Hippocampal formation (tissue), 2 donors: ENCODE results near the gene PACS2.

Experiments
- DNase-seq, 2 donors: peaks; one replicate each; lab custom pipeline; 2025; lab: John Stamatoyannopoulos, UW

PACS2 gene

DNA sequence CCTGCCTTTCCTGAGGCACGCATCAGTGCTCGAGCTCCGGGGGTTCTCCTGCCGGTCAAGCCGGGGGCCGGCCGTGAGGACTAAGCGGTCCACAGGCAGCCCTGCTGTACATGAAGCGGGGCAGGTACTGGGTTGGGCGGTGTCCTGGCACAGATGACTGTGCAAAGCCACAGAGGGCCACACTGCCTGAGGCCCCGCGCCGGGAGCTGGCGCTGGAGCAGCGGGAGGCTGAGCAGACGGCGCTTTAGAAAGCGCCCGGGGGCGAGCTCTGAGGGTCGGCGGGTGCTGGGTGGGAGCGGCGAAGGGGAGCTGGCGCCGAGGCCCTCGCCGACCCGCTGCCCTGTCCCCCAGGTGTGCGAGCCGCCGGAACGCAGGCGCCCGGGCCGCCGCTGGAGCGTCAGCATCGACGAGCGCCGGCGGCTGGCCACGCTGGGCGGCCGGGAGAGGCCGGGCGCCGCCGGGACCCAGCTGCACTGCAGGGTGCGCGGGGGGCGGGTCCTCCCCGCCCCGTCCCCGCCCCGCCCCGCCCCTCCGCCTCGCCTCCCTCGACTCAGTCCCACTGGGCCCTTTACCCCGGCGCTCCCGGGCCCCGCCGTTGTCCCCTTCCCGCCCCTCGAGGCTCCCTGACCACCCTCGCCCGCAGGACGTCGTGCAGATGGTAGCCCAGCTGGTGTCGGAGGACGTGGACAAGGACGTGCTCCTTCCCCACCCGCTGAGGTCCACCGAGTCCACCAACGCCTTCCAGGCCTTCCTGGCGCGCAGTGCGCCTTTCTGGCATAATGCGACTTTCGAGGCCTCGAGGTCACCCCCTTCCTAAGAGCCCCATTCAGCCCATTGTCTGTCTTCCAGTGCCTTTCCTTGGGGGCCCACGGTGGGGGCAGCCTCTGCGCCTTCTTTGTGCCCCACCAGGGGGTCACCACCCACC is 96.7 kb downstream of the PACS2 start:
- no peak for DNase-seq

DNA sequence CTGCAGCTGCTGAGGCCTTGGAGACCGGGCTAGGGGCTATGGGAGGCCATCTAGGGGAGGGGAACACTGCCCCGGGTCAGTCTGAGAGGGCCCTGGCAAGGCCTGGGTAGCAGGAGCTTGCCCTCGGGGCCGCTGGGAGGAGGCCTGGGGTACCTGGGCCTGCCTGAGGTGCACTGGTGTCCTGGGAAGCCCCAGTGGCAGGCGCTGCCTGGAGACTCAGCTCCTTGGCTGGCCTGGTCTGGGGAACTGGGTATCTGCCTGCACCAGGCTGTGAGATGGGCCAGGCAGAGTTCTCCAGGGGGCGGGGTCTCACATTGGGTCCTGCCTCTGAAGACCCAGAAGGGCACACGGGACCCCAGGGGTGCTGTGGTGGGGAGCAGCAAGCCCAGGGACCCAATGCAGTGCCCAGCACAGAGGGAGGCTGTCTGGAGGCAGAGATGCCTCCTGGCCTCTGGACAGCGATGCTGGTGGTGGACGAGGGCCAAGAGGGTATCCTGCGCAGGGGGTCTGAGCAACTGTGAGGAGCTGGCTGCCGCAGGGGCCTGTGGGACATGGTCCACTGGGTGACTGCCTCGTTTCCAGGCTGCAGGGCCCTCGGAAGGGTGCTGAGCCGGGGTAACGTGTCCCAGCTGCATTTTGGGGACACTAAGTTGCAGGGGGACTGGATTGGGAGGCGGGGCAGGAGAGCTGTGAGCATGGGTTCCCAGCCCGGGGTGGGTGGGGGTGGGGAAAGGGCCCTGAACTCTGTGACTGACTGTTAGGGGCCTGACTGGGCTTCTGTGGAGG is 97.6 kb downstream of the PACS2 start:
- DNase-seq = no peak

DNA sequence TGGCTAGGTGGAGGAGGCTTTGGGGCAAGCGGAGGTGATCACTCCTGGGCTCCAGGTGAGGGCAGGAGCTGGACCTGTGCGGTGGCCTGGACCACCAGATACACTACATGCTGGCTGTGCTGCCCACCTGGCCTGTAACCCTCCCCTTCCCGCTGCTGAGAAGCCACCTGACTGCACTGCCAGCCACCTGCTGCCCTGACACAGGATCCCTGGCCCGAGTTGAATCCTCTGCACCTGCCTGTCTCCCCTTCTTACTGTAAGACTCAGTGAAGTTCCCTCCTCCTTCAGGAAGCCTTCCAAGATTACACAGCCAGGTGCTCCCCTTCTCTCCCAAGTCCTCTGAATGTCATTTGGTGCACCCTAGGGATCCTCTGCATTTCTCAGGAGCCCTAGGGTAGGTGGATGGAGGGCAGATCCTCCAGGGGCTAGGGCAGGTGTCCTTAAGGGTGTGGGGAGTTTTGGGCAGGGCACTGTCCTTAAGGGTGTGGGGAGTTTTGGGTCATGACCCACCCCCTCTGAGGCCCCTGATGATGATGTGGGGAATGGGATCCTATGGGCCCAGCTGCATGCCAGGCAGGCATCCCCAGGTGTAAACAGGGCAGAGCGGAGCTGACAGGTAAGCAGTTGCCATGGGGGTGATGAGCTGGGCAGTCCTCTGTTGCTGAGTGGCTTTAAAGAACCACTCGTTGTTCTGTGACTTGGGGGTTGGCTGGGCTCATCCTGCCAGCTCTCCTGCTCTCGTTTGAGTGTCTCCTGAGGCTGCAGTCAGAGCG is 98.4 kb downstream of the PACS2 start:
- no peak for DNase-seq

DNA sequence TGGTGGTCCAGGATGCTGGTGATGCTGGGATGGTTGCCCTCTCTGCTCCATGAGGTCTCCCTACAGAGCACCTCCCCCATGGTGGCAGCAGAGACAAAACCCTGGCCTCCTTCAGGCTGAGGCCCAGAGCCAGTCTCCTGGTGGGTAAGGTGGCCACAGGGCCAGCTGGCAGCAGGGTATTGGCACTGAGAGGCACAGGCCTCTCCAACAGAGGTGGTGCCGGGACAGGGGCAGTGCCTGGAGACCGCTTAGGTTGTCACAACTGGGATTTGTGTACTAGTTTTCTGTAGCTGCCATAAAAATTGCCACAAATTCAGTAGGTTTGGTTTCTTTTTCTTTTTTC is 99.0 kb downstream of the PACS2 start:
- DNase-seq = peak in 1 of 2 donors; percentile 26

DNA sequence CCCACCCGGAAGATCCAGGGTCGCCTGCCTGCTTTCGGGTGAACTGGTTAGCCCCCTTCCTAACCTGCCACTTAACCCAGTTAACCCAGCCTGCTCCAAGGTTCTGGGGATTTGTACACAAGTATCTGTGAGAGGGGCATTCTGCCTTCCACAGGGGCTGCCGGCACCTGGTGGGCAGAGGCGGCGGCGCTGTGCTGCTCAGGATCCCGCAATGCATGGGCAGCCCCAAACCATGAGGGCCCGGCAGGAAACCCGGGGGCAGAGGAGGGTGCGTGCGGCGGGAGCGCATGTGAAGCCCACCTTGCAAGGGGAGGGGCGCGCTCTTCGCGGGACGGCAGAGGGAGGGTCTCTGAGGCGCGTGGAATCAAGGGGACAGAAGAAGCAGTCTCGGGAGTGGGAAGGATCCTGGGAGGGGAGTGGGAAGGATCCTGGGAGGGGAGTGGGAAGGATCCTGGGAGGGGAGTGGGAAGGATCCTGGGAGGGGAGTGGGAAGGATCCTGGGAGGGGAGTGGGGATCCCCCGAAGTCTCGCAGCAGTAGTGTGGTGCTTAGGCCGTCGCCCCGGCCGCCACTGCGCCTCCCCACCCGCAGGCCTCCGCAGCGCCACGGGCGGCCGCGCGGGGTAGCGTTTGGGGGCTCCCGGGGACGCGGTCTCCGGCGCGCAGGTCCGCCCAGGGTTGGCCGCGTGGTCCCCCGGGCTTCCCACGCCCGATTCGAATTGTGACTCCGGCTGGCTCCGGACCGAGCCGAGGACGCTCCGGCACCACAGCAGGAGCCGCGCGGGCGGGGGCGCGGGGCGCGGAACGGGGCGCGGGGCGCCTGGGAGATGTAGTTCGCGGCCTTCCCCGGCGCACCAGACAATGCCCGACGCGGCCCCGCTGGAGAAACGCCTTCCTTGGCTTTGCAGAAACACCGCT is 100.2 kb downstream of the PACS2 start:
- DNase-seq = peak; percentile 51 to 69

DNA sequence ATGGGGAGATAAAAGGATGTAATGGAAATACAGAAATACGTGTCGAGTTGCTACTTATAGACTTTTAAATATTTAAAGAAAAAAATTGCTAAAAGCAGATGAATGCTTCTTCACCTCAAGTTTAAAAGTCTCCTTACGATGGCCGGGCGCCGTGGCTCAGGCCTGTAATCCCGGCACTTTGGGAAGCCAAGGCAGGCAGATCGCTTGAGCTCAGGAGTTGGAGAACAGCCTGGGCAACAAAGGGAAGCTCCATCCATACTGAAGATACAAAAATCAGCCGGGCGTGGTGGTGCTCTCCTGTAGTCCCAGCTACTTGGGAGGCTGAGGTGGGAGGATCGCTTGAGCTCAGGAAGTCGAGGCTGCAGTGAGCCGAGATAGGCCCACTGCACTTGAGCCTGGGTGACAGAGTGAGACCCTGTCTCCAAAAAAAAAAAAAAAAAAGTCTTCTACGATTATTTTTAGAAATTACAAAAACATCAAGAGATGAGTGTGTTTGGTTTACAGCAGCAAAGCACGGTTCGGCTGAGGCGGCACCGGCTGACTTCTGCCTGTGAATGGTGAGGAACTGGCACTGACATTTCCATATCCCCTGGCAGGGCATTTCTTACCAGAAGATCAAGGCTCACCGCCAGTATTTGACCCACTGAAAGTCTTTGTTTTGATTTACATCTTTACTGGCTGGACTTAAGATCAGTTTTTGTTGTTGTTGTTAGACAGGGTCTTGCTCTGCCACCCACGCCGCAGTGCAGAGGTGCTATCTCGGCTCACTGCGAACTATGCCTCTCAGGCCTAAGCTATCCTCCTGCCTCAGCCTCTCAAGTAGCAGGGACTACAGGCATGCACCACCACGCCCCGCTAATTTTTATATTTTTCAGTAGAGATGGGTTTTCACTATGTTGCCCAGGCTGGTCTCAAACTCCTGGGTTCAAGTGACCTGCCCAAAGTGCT is 101.2 kb downstream of the PACS2 start:
- DNase-seq = no peak

DNA sequence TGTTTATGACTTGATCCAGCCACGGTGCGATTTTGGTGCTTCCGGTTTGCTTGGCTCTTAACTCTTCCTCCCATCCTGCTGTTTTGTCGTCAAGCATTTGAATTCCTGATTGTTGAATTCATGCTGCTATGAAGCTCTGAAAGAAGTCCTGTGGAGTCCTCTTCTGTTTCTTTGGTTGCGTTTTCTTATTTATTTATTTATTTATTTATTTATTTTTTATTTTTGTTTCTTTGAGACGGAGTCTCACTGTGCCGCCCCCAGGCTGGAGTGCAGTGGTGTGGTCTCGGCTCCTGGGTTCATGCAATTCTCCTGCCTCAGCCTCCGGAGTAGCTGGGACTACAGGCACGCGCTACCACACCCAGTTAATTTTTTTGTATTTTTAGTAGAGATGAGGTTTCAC is 102.1 kb downstream of the PACS2 start:
- no peak for DNase-seq

DNA sequence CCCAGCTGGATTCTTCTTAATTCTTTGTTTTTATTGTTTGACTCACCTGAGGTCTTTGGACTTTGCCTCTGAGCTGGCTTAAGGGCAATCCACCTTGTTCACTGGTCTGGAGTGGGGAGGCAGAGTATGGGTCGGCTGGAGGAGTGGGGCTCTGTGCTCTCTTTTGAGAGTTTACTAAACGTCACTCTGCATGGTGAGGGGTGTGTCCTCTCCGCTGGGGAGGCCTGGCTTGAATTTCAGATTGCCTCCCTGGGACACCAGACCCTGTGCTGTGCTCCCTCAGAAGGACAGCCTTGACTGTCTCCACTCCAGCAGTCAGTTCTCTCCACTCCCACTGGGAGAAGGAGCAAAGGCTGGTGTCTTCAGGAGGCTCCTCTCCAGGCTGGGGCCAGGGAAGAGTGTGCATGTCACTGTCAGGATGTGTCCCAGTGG is 103.2 kb downstream of the PACS2 start:
- no peak for DNase-seq

DNA sequence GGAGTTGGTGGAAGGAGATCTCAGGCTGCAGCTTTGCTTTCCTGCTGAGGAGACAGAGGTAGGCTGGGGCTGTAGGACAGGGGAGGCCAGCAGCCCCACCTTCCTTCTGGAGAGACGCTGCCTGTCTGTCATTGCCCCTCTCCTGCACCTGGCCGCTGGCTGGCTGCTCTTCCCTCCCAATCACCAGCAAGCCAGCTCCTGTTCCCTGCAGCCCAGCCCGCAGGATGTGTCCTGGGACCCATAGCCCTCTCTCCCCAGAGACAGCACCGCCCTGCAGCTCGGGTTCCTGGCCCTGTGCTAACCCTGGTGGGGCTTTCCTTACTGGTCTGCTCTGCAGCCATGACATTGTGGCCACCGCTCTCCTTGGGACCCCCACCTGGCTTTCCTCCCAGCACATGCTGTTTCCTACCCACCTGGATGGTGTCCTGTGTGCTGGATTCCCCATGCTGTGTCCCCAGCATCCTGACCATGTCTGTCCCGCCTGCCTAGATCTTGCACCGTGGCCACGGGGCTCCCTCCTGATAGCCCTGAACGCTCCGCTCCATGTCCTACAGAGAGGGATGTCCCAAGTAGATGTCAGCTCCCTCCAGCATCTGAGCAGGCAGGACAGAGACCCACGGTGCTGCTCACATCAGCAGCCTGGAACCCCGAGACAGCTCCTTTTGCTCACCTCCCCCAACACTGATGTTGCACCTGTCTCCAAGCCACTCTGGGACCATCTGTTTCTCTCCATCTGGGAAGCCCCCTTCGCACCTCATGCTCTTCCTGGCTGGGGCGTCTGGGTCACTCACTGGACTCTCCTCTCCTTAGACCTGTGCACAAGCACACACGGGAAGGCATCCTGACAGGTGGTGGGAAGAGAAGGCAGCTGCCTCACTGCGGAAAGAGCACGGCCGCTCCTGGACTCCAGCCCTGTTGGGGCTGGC is 104.0 kb downstream of the PACS2 start:
- DNase-seq = no peak

DNA sequence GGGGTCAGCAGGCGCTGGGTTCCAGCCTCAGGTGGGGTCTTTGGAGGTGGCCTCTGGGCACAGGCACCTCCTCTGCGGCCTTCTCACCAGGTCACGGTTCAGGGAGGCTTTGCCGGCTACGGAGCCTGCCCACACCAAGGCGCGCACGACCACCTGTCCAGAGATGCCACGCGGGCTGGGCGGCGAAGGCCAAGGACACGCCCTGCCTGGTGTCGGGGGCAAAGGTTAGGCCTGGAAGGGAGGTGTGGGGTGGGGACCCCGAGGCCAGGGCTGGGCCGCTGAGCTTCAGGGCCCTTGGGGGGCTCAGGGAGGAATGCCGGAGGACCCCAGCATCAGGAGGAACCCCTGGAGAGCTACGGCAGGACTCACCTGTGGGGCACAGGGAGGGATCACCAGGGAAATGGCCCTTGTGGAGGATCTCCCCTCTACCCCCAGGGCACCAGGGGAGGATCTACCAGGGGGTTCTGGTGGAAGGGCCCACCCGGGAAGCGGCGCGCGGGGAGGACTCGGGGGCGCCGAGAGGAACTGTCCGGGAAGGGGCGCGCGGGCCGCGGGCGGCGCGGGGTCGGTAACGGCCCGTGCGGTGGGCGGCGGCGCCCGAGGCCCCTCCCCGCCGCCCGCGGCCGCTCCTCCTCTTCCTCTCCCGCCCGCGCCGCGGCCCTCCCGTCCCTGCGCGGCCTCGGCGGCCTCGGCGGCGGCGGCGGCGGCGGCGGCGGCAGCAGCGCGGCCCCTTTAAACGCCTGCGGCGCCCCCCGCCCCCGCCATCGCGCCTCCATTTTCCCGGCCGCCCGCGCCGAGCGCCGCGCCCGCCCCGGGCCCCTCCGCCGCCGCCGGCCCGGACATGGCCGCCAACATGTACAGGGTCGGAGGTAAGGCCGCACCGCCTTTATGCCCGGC is 104.9 kb downstream of the PACS2 start, which contains the start of gene MTA1:
Gene MTA1, plus strand, starts transcription at position 633 of the 897 bp plus-strand sequence. Its CDS starts 209 bp downstream, at position 842.
- peak in 1 of 2 donors; percentile 7 for DNase-seq

DNA sequence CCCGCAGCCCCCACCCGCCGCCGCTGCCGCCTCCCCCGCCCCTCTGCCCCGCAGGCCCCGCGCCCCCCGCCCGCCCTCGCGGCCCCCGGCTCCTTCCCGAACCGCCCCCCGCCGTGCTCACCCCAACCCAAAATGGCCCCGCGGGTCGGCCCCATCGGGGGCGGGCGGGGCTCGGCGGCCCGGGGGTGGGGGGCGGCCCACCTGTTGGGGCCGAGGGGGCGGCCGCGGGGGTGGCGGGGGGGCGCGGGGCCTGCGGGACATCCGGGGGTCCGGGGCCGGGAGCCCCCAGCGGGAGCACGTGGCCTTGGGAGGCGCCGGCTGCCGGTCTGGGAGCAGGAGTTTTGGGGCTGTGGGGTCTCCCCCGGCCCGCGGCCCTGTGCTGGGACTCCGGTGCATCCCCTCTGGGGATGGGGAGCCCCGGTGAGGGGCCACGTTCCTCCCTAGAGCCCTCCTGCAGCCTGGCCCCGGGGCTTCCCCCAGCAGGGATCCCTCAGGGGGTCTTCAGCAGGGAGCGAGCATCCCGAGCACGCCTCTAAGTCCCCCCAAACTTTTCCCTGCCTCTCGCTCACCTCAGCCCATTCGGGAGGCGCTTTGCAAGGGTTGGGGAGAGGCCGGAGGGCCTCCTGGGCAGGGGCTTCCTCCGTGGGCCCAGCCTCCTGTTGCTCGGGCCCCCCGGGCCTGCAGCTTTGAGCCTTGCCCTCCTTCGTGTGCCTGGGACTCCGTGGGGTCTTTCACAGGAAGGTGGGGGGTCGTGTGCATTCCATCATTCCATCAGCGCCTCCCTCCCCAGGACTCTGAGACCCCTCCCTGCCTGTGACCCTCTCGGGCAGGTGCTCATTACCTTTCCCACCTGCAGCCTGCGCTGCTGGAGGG is 105.8 kb downstream of the PACS2 start:
- DNase-seq = no peak

DNA sequence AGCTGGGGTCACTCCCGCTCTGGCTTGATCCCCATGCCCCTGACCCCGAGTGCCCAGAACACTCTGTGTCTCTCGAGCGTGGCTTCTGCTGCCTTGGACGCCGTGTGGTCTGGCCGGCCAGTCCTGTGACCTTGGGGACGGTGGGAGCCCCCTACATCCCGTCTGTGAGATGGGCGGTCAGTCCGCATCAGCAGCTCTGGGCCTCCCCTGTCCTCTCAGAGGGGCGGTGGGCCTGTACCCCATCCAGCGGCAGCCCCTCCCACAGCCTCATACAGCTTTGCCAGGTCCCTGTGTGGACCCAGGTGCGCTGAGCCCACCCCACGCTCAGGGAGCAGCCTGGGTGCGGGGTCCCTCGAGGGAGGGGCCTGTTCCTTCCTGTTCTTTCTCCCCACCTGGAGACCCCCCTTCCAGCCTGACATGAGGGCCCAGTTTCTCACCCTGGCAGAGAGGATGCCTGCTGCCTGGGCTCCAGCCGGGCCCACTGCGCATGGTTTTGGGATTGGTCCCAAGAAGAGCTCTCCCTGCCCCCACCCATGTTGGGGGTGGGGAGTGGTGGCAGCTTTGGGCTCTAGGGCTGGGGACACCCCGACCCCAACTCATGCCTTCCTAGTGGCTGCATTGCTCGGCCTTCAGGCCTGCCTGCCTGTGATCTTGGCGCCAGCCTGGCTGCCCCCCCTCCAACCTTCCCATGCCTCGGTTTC is 106.6 kb downstream of the PACS2 start:
- DNase-seq = no peak

DNA sequence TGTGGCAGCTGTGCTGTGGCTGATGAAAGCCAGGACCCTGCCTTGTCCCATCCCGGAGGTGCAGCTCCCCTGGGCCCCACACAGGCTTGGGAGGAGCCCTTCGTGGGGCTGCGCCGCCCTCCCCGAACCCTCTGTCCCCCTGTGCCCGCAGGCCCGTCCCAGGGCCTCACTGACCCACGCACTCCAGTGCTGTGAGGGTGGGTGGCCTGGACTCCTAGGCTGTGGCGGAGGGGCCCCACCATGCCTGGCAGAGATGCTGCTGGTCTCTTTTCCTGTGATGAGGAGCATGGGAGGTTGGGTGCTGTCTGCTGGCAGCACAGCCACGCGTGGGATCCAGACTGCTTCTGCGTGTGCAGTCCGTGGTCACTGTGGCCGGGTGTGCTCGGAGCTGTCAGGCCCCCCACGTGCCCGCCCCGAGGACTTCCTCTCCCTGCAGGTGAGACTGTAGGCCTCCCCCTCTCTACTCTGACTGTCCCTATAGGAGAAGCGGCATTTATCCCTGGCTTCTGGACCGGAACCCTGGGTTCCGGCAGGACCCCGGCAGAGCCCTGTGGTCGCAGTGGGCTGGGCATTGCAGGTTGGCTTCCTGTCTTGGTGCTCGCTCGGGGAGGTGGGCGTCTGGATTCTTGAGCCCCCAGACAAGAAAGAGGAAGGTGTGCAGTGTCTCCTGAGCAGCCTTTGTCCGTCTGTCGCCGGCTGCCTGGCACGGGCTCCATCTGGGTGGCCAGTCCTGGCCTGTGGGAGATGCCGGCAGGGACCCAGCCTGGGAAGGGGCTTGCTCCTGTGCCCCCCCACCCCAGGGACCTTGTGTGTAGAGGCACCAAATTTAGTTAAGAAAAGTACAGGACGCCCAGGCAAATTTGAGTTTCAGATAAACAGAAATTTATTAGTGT is 107.4 kb downstream of the PACS2 start:
- DNase-seq = no peak

DNA sequence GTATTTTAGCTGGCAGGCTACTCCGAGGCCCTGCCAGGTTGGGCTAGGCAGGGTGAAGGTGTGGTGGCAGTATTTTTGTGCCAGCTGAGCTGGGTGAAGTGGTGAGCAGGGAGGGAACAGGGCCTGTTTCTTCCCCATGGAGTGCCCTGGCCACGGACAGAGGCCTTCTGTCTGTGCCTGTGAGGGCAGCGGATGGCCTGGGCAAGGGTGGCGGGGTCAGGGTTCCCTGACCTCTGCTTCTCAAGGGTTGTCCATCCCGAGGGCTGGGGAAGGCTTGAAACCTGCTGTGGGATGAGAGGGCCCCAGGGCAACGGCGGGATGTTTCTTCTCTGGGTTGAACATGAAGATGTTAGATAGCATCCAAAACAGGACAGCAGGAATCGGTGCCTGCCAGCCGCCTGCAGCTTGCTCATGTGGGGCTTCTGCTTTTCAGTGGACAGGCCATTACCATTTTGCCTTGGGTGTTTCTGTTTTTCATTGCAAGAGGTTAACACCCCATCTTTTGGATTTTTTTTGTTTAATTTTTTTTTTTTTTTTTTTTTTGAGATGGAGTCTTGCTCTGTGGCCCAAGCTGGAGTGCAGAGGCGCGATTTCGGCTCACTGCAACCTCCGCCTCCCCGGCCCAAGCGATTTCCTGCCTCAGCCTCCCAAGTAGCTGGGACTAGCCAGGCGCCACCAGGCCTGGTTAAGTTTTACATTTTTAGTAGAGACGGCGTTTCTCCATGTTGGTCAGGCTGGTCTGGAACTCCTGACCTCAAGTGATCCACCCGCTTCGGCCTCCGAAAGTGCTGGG is 108.3 kb downstream of the PACS2 start:
- DNase-seq = no peak
